ENCODE results near the gene HDGF.

GRCh38 chr1:156709031-156709430 lies 42.4 kb downstream of the HDGF start:
- TF ChIP-seq, protein P1, sequence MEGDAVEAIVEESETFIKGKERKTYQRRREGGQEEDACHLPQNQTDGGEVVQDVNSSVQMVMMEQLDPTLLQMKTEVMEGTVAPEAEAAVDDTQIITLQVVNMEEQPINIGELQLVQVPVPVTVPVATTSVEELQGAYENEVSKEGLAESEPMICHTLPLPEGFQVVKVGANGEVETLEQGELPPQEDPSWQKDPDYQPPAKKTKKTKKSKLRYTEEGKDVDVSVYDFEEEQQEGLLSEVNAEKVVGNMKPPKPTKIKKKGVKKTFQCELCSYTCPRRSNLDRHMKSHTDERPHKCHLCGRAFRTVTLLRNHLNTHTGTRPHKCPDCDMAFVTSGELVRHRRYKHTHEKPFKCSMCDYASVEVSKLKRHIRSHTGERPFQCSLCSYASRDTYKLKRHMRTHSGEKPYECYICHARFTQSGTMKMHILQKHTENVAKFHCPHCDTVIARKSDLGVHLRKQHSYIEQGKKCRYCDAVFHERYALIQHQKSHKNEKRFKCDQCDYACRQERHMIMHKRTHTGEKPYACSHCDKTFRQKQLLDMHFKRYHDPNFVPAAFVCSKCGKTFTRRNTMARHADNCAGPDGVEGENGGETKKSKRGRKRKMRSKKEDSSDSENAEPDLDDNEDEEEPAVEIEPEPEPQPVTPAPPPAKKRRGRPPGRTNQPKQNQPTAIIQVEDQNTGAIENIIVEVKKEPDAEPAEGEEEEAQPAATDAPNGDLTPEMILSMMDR (IDR thresholded peaks at IDR 0.05; ENCODE audit: low read length) = no peak
- TF ChIP-seq EZH2 (IDR thresholded peaks at IDR 0.05; ENCODE audit: borderline replicate concordance, low read length) = no peak
